GM12878 (cell line): ENCODE measurements around the gene LYPD5. TPM values are rescaled to one million over a fixed set of nuclear protein-coding genes. Genes with fewer than 3 reads are reported as not detected.
A peak's percentile ranks its signal among the peaks of the same experiment; 100 is the strongest.

Experiments used
- BHLHE40 ChIP-seq, 2 experiments: fragments of 450-650 bp in 1 of 2; IDR thresholded peaks; 2 replicates each; pipeline ENCODE4 v1.6.1; 2011 to 2017; ENCODE audit warnings: low read depth in 2 of 2, borderline replicate concordance in 1 of 2, improper control_type of control experiment in 1 of 2, low read length in 1 of 2, mild to moderate bottlenecking in 1 of 2
- BRCA1 ChIP-seq: IDR thresholded peaks from 2 replicates; pipeline ENCODE4 v1.6.1; 2011; ENCODE audit warnings: low read depth, low read length, improper control_type of control experiment
- CEBPB ChIP-seq, 2 experiments: fragments of 150-350 bp in 1 of 2; IDR thresholded peaks; 2 replicates each; pipeline ENCODE4 v1.6.1; 2012 to 2014; ENCODE audit warnings: low read depth in 2 of 2, low read length in 2 of 2, borderline replicate concordance in 1 of 2, inconsistent platforms in 1 of 2
- HDAC2 ChIP-seq: fragments of 200-600 bp; sonication (generic); IDR thresholded peaks from 2 replicates; pipeline ENCODE4 v1.6.1; 2017
- MEF2B ChIP-seq: fragments of 450-650 bp; IDR thresholded peaks from 2 replicates; pipeline ENCODE4 v1.6.1; 2018; ENCODE audit warnings: mild to moderate bottlenecking, moderate library complexity; ENCODE audit not compliant: partially characterized antibody, poor library complexity, severe bottlenecking
- NBN ChIP-seq: fragments of 450-650 bp; IDR thresholded peaks from 2 replicates; pipeline ENCODE4 v1.6.1; 2016
- NRF1 ChIP-seq: conservative IDR thresholded peaks from 2 replicates; pipeline ENCODE4 v1.6.1; 2011; ENCODE audit warnings: mild to moderate bottlenecking, low read depth, low read length, improper control_type of control experiment
- SMC3 ChIP-seq: IDR thresholded peaks from 2 replicates; pipeline ENCODE4 v1.6.1; 2011; ENCODE audit warnings: low read length, improper control_type of control experiment, borderline replicate concordance
- TCF12 ChIP-seq: IDR thresholded peaks from 2 replicates; pipeline ENCODE4 v1.6.1; 2011; ENCODE audit warnings: low read depth, mild to moderate bottlenecking, low read length
- polyA plus RNA-seq, 11 experiments: library from polyadenylated mRNA; depleted of rRNA in 4 of 11; unstranded in 6 of 11; stranded (reverse) in 5 of 11; fragments of >200 nt; fragmentation: Nextera tagmentation in 4 of 11; fragmentation: Illumina TruSeq in 1 of 11; extraction: Ambion mirVana in 4 of 11; extraction: Trizol in 1 of 11; gene quantifications; 1 replicate in 1 of 11; 2 replicates in 10 of 11; pipeline versions ENCODE4 v1.2.1 to v1.2.3, GENCODE V29; 2011 to 2016; ENCODE audit warnings: inconsistent platforms in 2 of 11, missing spikeins in 2 of 11, low read depth in 1 of 11
- total RNA-seq, 4 experiments: library from RNA; depleted of rRNA in 3 of 4; stranded (reverse); fragments of >200 nt in 3 of 4; fragmentation: Illumina TruSeq in 1 of 4; extraction: Trizol in 1 of 4; gene quantifications; 2 replicates each; pipeline versions ENCODE4 v1.2.1 to v1.2.3, GENCODE V29; 2013 to 2021
- TF ChIP-seq, protein P1 (sequence below): fragments of 150-350 bp; IDR thresholded peaks from 2 replicates; pipeline ENCODE4 v1.6.1; 2014; ENCODE audit warnings: mild to moderate bottlenecking, low read depth, low read length
- TF ChIP-seq, protein P2 (sequence below): fragments of 450-650 bp; IDR thresholded peaks from 2 replicates; pipeline ENCODE4 v1.6.1; 2017; ENCODE audit warnings: mild to moderate bottlenecking, moderate library complexity
- TF ChIP-seq, protein P3 (sequence below): fragments of 450-650 bp; formaldehyde crosslinking; IDR thresholded peaks from 2 replicates; pipeline ENCODE4 v1.4.0; 2022; ENCODE audit warnings: mild to moderate bottlenecking, moderate library complexity
- TF ChIP-seq, protein P4 (sequence below): fragments of 450-650 bp; formaldehyde crosslinking; IDR thresholded peaks from 2 replicates; pipeline ENCODE4 v1.4.0; 2020; ENCODE audit warnings: mild to moderate bottlenecking, moderate library complexity
- TF ChIP-seq, protein P5 (sequence below): IDR thresholded peaks from 2 replicates; pipeline ENCODE4 v1.6.1; 2011; ENCODE audit warnings: borderline replicate concordance, low read depth, mild to moderate bottlenecking, moderate library complexity, mixed read lengths, low read length; ENCODE audit not compliant: insufficient read depth; ENCODE audit errors: extremely low read length

LYPD5 gene
- total and polyA plus RNA-seq, 10 of the 15 experiments (the other 5 are each of a cell fraction or from before 2014, with no cell fraction given) = 0.04 to 2.2 (median 0.69) TPM; not detected in 1

DNA sequence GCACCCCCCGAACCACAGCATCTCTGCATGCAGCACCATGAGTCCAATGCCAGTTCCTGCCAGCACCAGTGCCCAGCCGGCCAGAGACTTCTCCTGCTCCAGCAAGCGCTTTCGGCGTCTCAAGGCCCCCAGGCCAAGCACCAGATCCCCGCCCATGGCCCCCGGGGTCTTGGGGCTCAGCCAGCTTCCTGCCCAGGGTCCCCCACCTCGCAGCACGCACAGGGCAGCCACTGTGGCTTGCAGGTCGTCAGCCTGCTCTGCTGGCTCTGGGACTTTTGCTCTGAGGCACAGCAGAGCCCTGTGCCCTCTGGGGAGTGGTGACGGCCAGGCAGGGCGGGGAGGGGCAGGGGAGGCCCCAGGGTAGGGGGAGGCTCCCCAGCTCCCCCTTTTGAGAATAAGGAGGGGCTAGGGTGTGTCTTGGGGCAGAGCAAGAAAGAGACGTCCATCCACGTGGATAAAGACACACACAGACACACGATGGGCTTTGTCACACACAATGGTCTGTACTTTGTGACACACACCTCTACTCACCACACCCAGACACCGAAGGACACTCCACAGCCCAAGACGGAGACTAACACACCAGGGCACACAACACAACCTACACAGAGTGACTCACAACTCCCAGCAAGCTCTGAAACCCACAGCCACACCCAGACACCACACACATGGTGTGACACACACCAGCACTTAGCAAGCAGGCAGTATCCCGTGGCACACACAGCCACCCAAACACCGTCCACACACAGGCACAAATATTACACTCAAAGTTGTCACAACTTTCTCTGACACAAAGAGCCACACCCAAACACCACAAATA, 21.3 kb downstream of the LYPD5 start, which contains the start of gene KCNN4 (continued):
- TF ChIP-seq, protein P1, sequence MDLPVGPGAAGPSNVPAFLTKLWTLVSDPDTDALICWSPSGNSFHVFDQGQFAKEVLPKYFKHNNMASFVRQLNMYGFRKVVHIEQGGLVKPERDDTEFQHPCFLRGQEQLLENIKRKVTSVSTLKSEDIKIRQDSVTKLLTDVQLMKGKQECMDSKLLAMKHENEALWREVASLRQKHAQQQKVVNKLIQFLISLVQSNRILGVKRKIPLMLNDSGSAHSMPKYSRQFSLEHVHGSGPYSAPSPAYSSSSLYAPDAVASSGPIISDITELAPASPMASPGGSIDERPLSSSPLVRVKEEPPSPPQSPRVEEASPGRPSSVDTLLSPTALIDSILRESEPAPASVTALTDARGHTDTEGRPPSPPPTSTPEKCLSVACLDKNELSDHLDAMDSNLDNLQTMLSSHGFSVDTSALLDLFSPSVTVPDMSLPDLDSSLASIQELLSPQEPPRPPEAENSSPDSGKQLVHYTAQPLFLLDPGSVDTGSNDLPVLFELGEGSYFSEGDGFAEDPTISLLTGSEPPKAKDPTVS = no peak
- TF ChIP-seq BHLHE40 (IDR thresholded peaks at IDR 0.05; ENCODE audit: borderline replicate concordance in 1 of 2, low read depth in 2 of 2, low read length in 1 of 2) (peak in 1 of 2 experiments; percentile 49; a peak in 2 of 4 replicates), CEBPB (IDR thresholded peaks at IDR 0.05; ENCODE audit: borderline replicate concordance in 1 of 2, low read depth in 2 of 2, low read length in 2 of 2) (no peak), NRF1 (no peak), MEF2B (peak; percentile 88), SMC3 (no peak), TCF12 (peak; percentile 52; the same call in 1 of the 2 replicates), BRCA1 (no peak), NBN (peak; percentile 85; the same call in 1 of the 2 replicates), HDAC2 (no peak)
- TF ChIP-seq, protein P2, sequence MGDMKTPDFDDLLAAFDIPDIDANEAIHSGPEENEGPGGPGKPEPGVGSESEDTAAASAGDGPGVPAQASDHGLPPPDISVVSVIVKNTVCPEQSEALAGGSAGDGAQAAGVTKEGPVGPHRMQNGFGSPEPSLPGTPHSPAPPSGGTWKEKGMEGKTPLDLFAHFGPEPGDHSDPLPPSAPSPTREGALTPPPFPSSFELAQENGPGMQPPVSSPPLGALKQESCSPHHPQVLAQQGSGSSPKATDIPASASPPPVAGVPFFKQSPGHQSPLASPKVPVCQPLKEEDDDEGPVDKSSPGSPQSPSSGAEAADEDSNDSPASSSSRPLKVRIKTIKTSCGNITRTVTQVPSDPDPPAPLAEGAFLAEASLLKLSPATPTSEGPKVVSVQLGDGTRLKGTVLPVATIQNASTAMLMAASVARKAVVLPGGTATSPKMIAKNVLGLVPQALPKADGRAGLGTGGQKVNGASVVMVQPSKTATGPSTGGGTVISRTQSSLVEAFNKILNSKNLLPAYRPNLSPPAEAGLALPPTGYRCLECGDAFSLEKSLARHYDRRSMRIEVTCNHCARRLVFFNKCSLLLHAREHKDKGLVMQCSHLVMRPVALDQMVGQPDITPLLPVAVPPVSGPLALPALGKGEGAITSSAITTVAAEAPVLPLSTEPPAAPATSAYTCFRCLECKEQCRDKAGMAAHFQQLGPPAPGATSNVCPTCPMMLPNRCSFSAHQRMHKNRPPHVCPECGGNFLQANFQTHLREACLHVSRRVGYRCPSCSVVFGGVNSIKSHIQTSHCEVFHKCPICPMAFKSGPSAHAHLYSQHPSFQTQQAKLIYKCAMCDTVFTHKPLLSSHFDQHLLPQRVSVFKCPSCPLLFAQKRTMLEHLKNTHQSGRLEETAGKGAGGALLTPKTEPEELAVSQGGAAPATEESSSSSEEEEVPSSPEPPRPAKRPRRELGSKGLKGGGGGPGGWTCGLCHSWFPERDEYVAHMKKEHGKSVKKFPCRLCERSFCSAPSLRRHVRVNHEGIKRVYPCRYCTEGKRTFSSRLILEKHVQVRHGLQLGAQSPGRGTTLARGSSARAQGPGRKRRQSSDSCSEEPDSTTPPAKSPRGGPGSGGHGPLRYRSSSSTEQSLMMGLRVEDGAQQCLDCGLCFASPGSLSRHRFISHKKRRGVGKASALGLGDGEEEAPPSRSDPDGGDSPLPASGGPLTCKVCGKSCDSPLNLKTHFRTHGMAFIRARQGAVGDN = peak; percentile 76; the same call in 1 of the 2 replicates
- TF ChIP-seq, protein P3, sequence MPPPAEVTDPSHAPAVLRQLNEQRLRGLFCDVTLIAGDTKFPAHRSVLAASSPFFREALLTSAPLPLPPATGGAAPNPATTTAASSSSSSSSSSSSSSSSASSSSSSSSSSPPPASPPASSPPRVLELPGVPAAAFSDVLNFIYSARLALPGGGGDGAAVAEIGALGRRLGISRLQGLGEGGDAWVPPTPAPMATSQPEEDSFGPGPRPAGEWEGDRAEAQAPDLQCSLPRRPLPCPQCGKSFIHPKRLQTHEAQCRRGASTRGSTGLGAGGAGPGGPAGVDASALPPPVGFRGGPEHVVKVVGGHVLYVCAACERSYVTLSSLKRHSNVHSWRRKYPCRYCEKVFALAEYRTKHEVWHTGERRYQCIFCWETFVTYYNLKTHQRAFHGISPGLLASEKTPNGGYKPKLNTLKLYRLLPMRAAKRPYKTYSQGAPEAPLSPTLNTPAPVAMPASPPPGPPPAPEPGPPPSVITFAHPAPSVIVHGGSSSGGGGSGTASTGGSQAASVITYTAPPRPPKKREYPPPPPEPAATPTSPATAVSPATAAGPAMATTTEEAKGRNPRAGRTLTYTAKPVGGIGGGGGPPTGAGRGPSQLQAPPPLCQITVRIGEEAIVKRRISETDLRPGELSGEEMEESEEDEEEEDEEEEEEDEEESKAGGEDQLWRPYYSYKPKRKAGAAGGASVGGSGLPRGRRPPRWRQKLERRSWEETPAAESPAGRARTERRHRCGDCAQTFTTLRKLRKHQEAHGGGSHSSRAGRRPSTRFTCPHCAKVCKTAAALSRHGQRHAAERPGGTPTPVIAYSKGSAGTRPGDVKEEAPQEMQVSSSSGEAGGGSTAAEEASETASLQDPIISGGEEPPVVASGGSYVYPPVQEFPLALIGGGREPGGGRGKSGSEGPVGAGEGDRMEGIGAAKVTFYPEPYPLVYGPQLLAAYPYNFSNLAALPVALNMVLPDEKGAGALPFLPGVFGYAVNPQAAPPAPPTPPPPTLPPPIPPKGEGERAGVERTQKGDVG (CRISPR knock-in tag) = no peak
- TF ChIP-seq, protein P4, sequence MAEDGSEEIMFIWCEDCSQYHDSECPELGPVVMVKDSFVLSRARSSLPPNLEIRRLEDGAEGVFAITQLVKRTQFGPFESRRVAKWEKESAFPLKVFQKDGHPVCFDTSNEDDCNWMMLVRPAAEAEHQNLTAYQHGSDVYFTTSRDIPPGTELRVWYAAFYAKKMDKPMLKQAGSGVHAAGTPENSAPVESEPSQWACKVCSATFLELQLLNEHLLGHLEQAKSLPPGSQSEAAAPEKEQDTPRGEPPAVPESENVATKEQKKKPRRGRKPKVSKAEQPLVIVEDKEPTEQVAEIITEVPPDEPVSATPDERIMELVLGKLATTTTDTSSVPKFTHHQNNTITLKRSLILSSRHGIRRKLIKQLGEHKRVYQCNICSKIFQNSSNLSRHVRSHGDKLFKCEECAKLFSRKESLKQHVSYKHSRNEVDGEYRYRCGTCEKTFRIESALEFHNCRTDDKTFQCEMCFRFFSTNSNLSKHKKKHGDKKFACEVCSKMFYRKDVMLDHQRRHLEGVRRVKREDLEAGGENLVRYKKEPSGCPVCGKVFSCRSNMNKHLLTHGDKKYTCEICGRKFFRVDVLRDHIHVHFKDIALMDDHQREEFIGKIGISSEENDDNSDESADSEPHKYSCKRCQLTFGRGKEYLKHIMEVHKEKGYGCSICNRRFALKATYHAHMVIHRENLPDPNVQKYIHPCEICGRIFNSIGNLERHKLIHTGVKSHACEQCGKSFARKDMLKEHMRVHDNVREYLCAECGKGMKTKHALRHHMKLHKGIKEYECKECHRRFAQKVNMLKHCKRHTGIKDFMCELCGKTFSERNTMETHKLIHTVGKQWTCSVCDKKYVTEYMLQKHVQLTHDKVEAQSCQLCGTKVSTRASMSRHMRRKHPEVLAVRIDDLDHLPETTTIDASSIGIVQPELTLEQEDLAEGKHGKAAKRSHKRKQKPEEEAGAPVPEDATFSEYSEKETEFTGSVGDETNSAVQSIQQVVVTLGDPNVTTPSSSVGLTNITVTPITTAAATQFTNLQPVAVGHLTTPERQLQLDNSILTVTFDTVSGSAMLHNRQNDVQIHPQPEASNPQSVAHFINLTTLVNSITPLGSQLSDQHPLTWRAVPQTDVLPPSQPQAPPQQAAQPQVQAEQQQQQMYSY = no peak
- TF ChIP-seq, protein P5, sequence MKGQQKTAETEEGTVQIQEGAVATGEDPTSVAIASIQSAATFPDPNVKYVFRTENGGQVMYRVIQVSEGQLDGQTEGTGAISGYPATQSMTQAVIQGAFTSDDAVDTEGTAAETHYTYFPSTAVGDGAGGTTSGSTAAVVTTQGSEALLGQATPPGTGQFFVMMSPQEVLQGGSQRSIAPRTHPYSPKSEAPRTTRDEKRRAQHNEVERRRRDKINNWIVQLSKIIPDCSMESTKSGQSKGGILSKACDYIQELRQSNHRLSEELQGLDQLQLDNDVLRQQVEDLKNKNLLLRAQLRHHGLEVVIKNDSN = no peak
